Hypothalamus (tissue), 51 donors: ENCODE results near the gene THSD7A.

Source experiments
- DNase-seq, 51 donors: peaks; one replicate each; lab custom pipeline; 2025; lab: John Stamatoyannopoulos, UW

The THSD7A gene

DNA sequence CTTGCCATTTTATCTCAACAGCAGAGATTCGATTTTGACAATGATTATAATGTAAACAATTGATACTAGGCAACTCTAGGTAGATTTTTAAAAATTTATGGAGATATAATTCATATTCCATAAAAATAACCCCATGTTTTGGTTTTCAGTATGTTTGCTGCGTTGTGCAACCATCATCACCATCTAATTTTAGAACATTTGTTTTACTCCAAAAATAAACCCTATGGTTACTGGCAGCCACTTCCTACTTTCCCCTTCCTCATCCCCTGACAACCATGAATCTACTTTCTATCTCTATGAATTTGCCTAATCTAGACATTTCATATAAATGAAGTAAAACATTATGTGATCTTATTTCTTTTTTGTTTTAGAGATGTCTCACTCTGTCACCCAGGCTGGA is 401.9 kb downstream of the THSD7A start:
- no peak for DNase-seq

DNA sequence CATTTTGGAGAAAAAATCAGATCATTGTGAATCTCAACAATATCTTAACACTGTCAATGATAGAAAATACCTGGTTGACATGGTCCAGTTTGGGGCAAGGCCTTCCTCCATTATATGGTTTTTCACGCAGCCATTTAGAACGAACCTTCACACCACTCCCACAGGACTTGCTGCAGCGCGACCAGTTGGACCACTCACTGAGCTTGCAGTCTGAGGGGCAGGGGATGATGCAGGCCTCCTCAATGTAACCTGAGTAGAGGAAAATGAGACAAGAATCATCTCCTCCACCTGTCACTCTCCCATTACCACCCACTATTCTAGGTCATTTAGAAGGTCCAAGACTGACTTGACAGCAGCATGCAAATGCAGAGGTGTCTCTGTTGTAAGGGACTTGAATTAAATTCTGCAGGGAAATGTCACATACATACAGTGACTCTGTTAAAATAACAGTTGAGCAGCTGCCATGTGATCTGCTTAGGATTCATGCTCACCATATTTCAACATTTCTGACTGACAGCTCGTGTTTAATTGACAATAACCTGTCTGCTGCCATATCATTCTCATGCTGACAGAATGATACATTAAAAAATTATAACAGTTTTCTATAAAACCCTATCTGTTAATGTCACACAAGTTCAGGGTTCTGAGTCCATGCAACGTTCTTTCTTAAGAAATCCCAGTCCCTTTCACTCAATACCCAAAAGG is 403.0 kb downstream of the THSD7A start:
- no peak for DNase-seq

DNA sequence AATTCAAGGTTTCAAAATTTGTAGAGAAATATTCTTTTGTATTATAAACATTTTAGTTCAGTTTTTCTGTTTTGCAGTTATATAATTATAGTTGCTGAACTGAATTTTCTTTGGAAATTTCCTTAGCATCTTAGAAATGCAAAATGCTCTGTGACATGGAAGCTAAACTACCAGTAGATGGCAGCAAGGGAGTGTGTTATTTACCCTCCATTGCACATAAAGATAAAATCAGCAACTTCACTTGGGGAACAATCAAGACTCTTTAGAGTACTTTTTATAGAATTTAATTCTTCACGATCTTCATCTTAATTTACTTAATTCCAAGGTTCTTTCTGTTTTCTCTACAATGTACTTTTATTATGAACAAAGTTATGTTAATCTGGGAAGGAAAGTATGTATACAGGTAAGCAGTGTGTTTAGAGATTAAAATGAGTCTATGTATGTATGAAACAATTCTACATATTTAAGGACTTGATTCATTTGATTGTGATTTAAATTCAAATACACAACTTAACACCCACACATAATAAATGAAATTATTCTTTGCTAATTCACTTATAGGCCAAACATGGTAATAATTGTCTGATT is 404.2 kb downstream of the THSD7A start:
- DNase-seq, result peak in 2 of 51 donors; percentile 3 to 22

DNA sequence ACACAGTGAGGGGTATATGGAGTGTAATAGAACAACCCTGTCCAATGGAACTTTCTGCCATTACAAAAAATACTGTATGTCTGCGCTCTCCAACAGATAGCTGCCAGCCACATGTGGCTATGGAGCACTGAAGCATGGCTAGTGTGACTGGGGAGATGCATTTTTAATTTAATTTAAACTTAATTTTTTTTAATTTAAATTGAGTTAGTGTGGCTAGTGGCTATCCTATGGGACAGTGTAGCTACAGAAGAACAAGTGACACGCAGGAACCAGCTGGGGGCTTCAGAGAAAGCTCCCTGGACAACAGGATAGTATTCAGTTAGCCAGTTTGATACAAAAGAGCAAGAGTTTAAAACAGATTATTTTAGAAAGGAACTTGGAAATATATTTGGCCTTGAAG is 408.0 kb downstream of the THSD7A start:
- DNase-seq, result no peak

DNA sequence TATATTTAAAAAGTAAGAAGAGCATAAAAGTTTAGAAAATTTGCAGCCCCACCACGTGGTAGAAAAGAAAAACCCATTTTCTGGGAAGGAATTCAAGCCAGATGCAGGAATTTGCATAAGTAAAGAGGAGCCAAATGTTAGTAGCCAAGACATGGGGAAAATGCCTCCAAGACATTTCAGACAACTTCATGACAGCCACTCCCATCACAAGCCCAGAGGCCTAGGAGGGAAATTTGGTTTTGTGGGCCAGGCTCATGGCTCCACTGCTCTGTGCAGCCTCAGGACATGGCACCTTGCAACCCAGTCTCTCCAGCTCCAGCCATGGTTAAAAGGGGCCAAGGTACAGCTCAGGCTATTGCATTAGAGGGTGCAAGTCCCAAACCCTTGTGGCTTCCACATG is 411.9 kb downstream of the THSD7A start:
- DNase-seq, result no peak

DNA sequence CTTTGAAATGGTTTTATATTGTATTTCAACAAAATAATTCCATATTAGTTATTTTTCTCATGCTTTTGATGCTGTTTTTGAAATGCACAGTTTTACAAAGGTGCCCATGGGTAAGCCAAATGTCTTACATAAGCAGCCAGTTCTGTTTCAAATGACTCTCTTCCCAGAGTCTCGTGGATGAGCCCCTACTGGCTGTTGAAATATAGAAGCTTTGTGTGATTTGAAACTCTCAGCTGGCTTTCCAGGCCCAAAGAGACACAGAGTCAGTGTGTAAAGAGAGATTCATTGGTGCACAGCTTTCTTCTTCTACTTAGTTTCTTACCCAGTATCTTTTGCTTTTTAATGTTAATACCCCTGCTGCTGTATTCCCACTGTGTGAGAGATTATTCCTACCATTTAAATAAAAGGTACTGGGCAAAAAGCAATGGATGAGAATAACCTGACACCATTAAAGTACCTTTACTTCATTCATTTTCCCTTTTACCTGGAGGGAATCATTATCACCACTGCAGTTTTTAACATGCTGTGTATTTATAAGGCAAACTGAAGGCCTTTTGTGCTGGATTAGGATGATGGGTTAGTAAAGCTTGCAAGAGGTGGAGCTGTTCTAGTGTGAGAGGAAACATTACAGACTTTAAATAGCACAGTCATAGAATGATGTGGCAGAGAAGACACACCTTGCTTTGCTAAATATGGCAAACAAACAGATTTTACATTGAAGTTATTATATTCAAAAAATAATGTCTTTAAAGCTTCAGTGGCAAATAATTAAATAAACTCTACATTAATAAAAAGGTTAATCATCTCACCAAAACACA is 415.1 kb downstream of the THSD7A start:
- DNase-seq, result peak in 1 of 51 donors; percentile 1

DNA sequence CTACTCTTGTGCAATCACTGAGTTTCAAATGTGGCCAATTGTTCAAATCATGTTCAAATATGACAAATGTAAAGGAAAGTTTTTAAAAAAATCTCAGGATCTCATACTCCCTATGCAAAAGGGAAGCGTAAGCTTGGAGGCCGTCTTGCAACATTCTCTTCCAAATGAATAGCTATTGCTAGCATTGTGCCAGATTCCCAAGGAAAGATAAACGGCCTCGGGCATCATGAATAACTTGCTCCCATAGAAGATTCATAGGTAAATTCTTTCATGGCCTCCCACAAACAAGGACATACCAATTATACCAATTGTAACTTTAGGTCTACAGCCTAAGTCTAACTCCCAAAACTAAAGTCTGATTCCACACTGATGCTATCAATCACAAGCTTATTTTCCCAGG is 416.9 kb downstream of the THSD7A start:
- DNase-seq, result no peak

DNA sequence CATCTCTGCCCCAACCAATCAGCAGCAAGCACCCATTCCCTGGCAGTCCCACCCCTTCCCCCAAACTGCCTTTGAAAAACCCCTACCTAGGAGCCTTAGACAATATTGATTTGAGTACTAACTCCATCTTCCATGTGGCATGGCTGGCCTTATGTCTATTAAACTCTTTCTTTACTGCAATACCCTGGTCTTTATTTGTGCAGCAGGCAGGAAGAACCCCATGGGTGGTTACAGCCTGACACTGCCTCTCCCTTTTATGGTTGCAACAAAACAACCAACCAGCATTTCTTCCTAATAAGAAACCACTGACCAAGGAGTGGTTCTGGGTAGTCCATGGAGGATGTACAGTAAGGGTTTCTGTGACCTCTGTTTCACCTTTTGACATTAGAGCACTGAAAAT is 418.1 kb downstream of the THSD7A start:
- DNase-seq, result no peak

DNA sequence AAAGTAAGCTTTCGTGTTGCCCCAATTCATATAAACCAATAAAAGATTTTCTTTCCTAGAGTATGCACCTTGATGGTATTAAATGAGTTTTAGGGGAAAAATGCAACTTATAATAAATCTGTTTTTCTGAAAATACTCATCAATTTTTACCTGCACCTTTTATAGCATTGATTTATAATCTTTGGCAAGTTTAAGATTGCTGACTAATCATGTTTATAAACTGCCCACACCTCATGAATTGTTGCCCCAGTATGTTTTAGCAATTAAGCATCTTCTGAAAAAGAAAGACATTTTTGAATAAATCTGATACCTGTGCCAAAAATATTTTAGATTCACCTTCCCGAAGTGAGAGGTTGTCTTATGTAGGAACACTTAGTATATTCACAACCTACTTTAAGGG is 420.0 kb downstream of the THSD7A start:
- no peak for DNase-seq

DNA sequence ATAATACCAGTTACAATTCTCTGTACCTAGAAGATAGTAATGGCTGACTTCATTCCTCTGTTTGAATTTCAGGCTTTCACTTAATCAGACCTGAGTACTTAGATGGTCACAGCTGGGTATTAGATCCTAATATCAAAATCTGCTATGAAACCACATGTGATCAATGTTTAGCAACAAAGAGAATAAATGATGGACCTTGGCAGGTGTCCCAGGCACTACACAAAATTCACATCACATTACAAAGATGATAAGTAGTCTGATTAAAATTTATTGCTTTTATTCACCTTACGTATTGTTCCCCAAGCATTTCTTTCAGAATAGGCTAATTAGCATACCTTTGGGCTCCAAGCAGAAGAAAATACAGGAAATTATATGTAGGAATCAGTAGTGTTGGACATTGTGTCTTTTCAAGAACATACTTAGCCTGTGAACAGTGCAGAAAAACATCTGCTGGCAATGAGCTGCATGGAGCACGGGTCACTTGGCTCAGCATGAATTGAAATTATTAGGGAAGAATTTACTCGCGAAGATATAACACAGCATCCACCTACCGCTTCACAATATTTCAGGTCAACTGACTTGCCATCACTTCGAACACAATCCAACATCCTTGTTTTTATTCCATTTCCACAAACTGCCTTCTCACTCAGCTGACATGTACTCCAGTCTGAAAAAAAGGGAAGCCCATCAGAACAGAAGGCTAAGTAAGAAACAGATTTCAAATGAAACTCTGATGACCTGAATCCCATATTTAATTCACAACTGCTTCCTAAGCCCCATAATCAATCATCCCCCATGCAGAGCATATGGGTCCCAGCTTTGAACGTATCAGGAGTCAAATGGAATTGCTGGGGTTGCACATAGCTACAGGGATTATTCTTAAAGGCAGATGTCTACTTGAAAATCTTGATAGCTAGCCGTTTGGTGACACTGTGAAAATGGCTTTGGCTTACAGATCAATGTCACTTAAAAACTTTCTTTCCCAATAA is 421.0 kb downstream of the THSD7A start:
- DNase-seq, result no peak

DNA sequence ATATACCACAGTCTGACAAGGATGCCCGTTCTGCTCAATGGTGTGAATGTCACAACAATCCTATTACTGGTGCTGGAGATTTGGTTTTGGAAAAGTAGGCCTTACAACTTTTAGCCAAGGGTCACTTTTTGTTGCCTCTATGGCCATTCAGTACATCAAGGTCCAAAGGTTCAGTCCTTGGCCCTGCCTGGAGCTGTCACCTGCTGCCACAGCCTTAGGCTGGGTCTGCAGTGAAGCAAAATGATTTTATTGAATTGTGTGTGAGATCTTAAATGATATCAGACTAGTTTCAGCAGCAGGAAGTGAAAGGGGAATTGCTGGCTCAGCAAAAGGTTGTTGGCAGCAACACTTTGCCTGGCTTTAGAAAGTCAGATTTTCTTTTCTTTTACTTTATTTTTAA is 427.6 kb downstream of the THSD7A start:
- no peak for DNase-seq

DNA sequence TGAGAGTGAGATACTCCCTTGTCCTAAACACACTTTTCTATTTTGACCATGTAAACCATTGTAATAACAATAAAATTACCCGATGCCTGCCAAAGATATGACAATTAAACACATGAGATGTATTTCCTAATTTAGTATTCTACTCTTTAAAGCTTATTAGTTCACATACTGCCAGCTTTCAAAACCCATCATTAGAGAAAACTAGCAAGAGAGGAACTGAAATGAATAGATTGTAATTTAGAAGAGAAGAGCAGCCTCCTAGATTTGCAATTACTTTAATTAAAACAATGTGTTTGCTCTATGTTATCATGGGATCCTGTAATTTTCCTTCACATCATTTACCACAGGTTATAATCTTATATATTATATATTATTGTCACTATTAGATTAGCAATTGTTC is 428.2 kb downstream of the THSD7A start:
- no peak for DNase-seq

DNA sequence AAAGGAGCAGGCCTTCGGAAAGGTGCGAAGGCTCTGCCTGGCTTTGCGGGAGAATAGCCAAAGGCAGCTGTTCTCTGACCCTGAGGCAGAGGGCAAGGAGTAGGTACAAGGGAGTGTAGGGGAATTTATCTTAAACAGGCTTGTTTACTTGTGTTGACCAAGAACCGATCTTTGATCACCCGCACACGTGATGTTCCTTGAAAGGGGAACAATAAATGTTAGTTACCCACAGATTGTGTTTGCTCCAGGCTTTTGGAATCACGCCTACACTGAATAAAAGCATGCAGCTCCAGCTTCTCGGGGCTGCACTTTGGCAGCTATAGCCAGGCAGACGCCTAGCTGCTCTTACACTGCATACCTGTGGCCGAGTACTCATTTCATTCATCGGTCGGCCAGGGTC is 437.6 kb downstream of the THSD7A start:
- no peak for DNase-seq

DNA sequence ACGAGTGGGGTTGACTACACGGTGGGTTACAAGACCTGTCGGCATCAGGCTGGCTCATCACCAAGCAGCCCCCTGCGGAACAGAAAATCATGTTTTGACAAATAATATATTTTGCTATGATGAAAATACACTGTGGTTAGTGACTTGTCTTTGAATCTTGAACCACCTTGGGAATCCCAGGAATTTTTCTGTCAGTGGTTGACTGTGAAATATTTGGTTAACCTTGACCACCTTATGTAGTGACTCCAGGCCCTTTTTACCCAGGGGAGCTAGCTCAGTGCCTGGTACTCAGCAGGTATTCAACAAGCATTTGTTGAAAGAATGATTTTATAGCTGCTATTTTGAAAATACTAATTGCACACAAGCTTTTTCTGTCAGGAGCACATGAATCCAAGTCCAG is 452.4 kb downstream of the THSD7A start:
- DNase-seq, result no peak

DNA sequence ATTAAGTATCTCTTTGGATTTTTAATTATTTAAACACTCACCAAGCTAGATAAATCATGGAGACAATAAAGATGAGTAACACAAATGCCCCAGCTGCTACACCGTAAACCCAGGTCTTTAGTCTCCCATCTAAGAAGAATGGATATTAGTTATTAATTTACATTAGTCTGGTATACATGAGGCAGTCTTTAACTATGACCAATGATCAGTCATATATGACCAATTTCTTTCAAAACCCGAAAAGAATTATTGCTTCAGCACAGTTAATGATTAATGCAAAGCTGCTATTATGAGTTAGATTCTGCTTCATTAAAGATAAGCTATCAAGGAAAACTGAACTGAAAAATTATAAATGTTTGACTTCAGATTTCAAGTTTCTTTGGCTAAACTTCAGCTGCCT is 455.5 kb downstream of the THSD7A start:
- no peak for DNase-seq

DNA sequence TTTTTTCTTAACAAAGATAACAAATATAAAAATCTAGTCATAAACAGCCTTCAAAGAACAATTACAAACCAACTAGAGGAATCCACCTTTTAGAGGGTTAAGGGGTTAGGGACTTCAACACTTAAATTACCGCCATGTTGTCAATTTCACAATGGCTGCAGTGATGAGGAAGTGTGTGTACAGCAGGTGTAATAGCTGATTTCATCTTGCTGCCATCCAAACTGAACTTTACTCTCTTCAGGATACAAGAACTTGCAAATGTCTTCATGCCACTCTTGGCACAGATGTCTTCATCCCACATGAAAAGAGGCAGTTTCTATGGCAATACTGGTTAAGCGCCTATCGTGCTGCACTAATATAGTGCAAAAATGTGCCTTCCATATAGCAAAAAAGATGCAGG is 457.4 kb downstream of the THSD7A start:
- no peak for DNase-seq

DNA sequence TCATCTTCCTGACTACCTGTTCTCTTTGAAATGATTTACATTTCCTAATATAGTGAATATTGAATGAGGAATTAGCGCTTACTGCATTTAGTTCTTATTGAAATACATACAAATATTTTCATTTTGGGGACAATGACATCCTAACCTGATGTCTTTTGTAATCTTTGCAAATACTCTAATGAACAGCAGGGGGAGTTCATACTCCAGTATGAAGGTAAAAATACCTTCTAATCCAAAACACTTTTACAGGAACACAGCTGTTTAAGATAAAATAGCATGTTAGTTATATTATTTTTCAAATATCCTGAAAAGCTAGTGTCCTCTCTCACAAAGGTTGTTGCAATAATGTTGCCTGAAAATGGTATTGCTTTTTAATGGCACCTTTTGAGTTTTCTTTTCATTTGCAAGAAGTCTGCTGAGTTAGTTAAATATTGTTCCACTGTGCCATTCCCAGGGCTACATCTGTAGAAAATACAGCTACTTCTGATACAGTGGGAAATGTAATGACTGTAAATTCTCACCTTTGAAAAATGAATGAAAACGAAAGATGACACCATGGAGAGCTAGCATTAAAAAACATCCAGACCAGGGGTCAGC is 458.4 kb downstream of the THSD7A start:
- DNase-seq, result no peak

DNA sequence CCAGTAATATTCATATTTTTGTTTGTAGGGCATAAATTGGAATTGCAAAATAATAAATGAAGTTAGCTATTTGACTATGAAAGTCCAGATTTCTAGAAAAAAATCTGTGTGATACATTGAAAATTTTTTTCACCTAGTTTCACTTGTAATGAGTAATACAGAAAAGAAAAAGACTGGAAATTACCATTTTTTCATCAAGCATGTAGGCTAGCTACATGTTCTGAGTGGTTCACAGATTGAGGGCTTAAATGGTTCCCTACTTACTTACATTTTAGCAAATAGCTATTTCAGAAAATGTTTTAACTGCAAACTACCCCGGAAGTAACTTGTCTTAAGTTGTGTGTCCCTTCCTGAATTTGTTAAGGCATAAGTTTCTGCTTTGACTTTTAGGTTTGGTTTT is 462.3 kb downstream of the THSD7A start:
- DNase-seq, result no peak

DNA sequence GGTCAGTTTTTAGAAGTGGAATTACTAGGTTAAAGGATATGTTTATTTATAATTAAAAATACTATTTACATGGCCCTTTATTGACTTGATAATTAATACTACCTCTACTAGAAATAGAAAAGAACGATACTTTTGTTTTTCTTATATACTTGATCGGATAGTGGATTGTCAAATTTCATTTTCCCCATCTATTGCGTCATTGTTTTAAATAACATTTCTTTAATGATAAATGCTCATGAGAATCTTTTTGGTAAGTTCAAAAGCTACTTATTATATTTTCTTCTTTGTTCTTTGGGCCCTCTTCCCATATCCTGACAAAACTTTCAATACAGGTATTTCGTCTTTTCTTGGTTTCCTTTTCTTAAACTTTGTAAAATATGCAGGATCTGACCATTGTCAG is 465.9 kb downstream of the THSD7A start:
- no peak for DNase-seq

DNA sequence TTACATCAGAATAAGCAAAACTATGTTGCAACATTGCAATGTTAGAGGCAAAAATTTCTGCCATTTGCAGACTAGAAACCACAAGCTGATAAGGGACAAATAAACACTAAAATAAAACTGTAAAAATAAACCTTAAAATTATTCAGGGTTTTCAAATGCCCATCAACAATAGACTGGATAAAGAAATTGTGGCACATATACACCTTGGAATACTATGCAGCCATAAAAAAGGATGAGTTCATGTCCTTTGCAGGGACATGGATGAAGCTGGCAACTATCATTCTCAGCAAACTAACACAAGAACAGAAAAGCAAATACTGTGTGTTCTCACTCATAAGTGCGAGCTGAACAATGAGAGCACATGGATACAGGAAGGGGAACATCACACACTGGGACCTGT is 473.4 kb downstream of the THSD7A start:
- no peak for DNase-seq
